ENCODE data around the gene NAALADL2. TPM values are rescaled to one million over a fixed set of nuclear protein-coding genes. Genes with fewer than 3 reads are reported as not detected.
A peak's percentile ranks its signal among the peaks of the same experiment; 100 is the strongest.

Gene NAALADL2
- total RNA-seq, 1 experiment from 2014 or later, result 1.9 TPM

DNA sequence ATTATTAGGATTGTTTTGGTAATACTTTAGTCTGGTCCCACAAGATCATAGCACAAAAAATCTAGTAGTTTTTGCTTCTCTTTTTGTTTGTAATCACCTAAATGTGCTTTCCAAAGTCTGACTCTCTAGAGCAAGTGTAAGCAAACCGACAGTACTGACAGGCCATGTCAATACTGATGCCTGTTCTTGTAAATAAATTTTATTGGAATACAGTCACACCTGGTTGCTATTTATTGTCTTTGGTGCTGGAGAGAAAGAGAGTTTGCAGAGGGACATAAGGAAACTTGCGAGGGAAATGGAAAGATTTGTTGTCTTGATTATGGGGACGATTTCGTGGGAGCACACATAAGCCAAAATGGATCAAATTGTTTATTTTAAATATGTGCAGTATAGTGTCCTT is 77.5 kb downstream of the NAALADL2 start:
- no peak overlapping the region for H3K4me3 ChIP-seq (ENCODE audit: low read length)
- H3K4me2 ChIP-seq (ENCODE audit: low read length), result peak overlapping the region; percentile 39
- no peaks in the 10 kb centered on the region for H3K27me3 ChIP-seq (ENCODE audit: low read length)
- intact Hi-C loops (cut with micrococcal nuclease), result no loop called here
- 0 out of 2 replicates have a peak overlapping the region, but pooled peaks have one; percentile 19 for H2AFZ ChIP-seq (ENCODE audit: low read length)
- H3K36me3 ChIP-seq (ENCODE audit: low read depth, low read length), result no peaks in the 10 kb centered on the region
- ChIA-PET CTCF (no interaction called here), POLR2A (ENCODE audit: unreplicated experiment) (no interaction called here)
- H3K4me1 ChIP-seq (ENCODE audit: insufficient read depth, low read length), result peaks cover 25% of the 10 kb centered on the region
- H3F3A ChIP-seq (ENCODE audit: low read length, unreplicated experiment), result no peaks in the 10 kb centered on the region
- H3K79me2 ChIP-seq (ENCODE audit: low read length), result no peaks in the 10 kb centered on the region
- no peak for TF ChIP-seq EZH2 (IDR thresholded peaks at IDR 0.05; ENCODE audit: low read length, unreplicated experiment)
- TF ChIP-seq, protein P1, sequence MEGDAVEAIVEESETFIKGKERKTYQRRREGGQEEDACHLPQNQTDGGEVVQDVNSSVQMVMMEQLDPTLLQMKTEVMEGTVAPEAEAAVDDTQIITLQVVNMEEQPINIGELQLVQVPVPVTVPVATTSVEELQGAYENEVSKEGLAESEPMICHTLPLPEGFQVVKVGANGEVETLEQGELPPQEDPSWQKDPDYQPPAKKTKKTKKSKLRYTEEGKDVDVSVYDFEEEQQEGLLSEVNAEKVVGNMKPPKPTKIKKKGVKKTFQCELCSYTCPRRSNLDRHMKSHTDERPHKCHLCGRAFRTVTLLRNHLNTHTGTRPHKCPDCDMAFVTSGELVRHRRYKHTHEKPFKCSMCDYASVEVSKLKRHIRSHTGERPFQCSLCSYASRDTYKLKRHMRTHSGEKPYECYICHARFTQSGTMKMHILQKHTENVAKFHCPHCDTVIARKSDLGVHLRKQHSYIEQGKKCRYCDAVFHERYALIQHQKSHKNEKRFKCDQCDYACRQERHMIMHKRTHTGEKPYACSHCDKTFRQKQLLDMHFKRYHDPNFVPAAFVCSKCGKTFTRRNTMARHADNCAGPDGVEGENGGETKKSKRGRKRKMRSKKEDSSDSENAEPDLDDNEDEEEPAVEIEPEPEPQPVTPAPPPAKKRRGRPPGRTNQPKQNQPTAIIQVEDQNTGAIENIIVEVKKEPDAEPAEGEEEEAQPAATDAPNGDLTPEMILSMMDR (conservative IDR thresholded peaks at IDR 0.05; ENCODE audit: low read depth, low read length), result no peak
- no peak for TF ChIP-seq EZH2phosphoT487 (IDR thresholded peaks at IDR 0.05; ENCODE audit: borderline replicate concordance, low read length)
- peak overlapping the region; percentile 63 for H3K27ac ChIP-seq (ENCODE audit: low read length)
- no peaks in the 10 kb centered on the region for H4K20me1 ChIP-seq (ENCODE audit: low read length)
- DNase-seq (peak; percentile 53), ATAC-seq (peak; percentile 77)
- no TSS peak for BruUV-seq (replicated peaks)
- H3K9me3 ChIP-seq (ENCODE audit: low read length), result no peaks in the 10 kb centered on the region
- H3K9me2 ChIP-seq (replicated peaks; ENCODE audit: low read length), result no peaks in the 10 kb centered on the region
- H3K9ac ChIP-seq (ENCODE audit: low read length), result peak overlapping the region; percentile 13; the same call in 1 of the 2 replicates

DNA sequence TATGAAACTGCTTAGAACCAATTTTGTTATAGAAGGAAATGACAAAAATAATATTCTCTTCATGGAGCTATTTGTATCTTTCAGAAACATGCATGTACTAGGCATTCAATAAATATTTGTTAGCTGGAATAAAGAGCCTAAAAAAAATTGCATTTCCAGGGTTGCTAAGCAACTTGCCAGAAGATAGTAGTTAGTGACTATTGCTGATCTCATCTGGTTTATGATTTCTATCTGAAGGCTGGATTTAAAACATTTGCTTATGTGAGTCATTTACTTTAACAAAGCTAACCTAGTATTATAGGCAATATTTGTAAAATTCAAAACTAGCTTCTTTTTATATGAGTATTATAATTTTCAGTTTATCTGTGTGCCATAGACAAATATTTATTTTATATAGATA is 78.3 kb downstream of the NAALADL2 start:
- intact Hi-C loops (cut with micrococcal nuclease), result loop anchor here (1.0 kb wide), 2 partner anchors 14 to 214 kb away; no protein-coding TSS in a partner anchor
- H3K9me3 ChIP-seq (ENCODE audit: low read length), result no peaks in the 10 kb centered on the region
- H3K79me2 ChIP-seq (ENCODE audit: low read length), result no peaks in the 10 kb centered on the region
- H3K9me2 ChIP-seq (replicated peaks; ENCODE audit: low read length), result no peaks in the 10 kb centered on the region
- DNase-seq (peak; percentile 85), ATAC-seq (peak; percentile 82)
- TF ChIP-seq EZH2 (IDR thresholded peaks at IDR 0.05; ENCODE audit: low read length, unreplicated experiment) (no peak), EZH2phosphoT487 (IDR thresholded peaks at IDR 0.05; ENCODE audit: borderline replicate concordance, low read length) (no peak)
- TF ChIP-seq, protein P1 (conservative IDR thresholded peaks at IDR 0.05; ENCODE audit: low read depth, low read length), result no peak
- H3K4me2 ChIP-seq (ENCODE audit: low read length), result peak overlapping the region; percentile 39
- no peaks in the 10 kb centered on the region for H3K36me3 ChIP-seq (ENCODE audit: low read depth, low read length)
- no peaks in the 10 kb centered on the region for H4K20me1 ChIP-seq (ENCODE audit: low read length)
- no peaks in the 10 kb centered on the region for H3F3A ChIP-seq (ENCODE audit: low read length, unreplicated experiment)
- no peaks in the 10 kb centered on the region for H3K27me3 ChIP-seq (ENCODE audit: low read length)
- H3K4me3 ChIP-seq (ENCODE audit: low read length), result no peak overlapping the region; the same call in 1 of the 2 replicates
- H3K9ac ChIP-seq (ENCODE audit: low read length), result peak overlapping the region; percentile 13; the same call in 1 of the 2 replicates
- no TSS peak for BruUV-seq (replicated peaks)
- ChIA-PET POLR2A (ENCODE audit: unreplicated experiment) (no interaction called here), CTCF (interaction anchor here (0.6 kb wide), 2 partner anchors 485 to 529 kb away, joined by 3 to 4 read pairs; no protein-coding TSS in a partner anchor)
- peak overlapping the region; percentile 63 for H3K27ac ChIP-seq (ENCODE audit: low read length)
- no peak overlapping the region for H2AFZ ChIP-seq (ENCODE audit: low read length)
- peaks cover 25% of the 10 kb centered on the region for H3K4me1 ChIP-seq (ENCODE audit: insufficient read depth, low read length)

DNA sequence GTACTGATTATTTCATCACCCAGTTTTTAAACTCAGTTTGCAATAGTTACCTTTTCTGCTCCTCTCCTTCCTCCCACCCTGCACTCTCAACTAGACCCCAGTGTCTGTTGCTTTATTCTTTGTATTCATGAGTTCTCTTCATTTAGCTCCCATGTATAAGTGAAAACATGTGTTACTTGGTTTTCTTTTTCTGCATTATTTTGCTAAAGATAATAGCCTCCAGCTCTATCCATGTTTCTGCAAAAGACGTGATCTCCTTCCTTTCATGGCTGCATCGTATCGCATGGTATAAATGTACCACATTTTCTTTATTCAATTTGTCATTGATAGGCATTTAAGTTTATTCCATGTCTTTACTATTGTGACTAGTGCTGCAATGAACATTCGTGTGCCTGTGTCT is 79.0 kb downstream of the NAALADL2 start:
- H3K4me1 ChIP-seq (ENCODE audit: insufficient read depth, low read length), result peaks cover 25% of the 10 kb centered on the region
- H3K27ac ChIP-seq (ENCODE audit: low read length), result no peak overlapping the region
- no peaks in the 10 kb centered on the region for H3K79me2 ChIP-seq (ENCODE audit: low read length)
- BruUV-seq (replicated peaks), result no TSS peak
- H3K9ac ChIP-seq (ENCODE audit: low read length), result no peak overlapping the region
- H3K9me2 ChIP-seq (replicated peaks; ENCODE audit: low read length), result no peaks in the 10 kb centered on the region
- H3K4me2 ChIP-seq (ENCODE audit: low read length), result 0 out of 2 replicates have a peak overlapping the region, but pooled peaks have one; percentile 14
- no peak for TF ChIP-seq EZH2phosphoT487 (IDR thresholded peaks at IDR 0.05; ENCODE audit: borderline replicate concordance, low read length)
- TF ChIP-seq, protein P1 (conservative IDR thresholded peaks at IDR 0.05; ENCODE audit: low read depth, low read length), result no peak
- no peak for TF ChIP-seq EZH2 (IDR thresholded peaks at IDR 0.05; ENCODE audit: low read length, unreplicated experiment)
- H2AFZ ChIP-seq (ENCODE audit: low read length), result no peak overlapping the region
- POLR2A ChIA-PET (ENCODE audit: unreplicated experiment), result no interaction called here
- DNase-seq (no peak), ATAC-seq (no peak)
- H3F3A ChIP-seq (ENCODE audit: low read length, unreplicated experiment), result no peaks in the 10 kb centered on the region
- no peaks in the 10 kb centered on the region for H3K27me3 ChIP-seq (ENCODE audit: low read length)
- CTCF ChIA-PET, result interaction anchor here (0.6 kb wide), 1 partner anchor 530 kb away, joined by 4 read pairs; no protein-coding TSS in a partner anchor
- H3K9me3 ChIP-seq (ENCODE audit: low read length), result no peaks in the 10 kb centered on the region
- no peaks in the 10 kb centered on the region for H3K36me3 ChIP-seq (ENCODE audit: low read depth, low read length)
- H4K20me1 ChIP-seq (ENCODE audit: low read length), result no peaks in the 10 kb centered on the region
- intact Hi-C loops (cut with micrococcal nuclease), result no loop called here
- H3K4me3 ChIP-seq (ENCODE audit: low read length), result no peak overlapping the region
